Stimulated activated CD8-positive, alpha-beta memory T cell treated with anti-CD3 and anti-CD28 coated beads, Interleukin-15, amount 100 ng/mL, for 1 hour (primary cell): ENCODE results near the gene ATAD3C.
"Not testable (repeated sequence)": the region's sequence is repeated elsewhere in the genome, so short reads cannot be mapped to it uniquely, and the experiment has no call there.

ENCODE experiments used
- DNase-seq: peaks from one replicate; pipeline ENCODE4 v3.0.0-alpha.2; 2020; ENCODE audit warnings: low read depth

ATAD3C gene

GRCh38 chr1:1508775-1509464 lies 59.4 kb downstream of the ATAD3C start:
- not testable (repeated sequence) for DNase-seq

- DNase-seq: not testable (repeated sequence)
Observed at GRCh38 chr1:1509465-1509850, 60.0 kb downstream of the ATAD3C start.

GRCh38 chr1:1510912-1511532 lies 61.5 kb downstream of the ATAD3C start:
- DNase-seq: no peak

GRCh38 chr1:1511533-1512285 lies 62.2 kb downstream of the ATAD3C start, which contains the start of gene ATAD3A:
TSS of gene ATAD3A (plus strand) at chr1:1512162. CDS start at chr1:1512269, 107 bp downstream.
- peak; percentile 87 for DNase-seq

GRCh38 chr1:1512425-1512824 lies 62.9 kb downstream of the ATAD3C start:
- not testable (repeated sequence) for DNase-seq

GRCh38 chr1:1513675-1514074 lies 64.2 kb downstream of the ATAD3C start:
- DNase-seq: not testable (repeated sequence)

GRCh38 chr1:1514376-1514775 lies 64.9 kb downstream of the ATAD3C start:
- DNase-seq: not testable (repeated sequence)

GRCh38 chr1:1516923-1517322 lies 67.4 kb downstream of the ATAD3C start:
- not testable (repeated sequence) for DNase-seq

- no peak for DNase-seq
Observed at GRCh38 chr1:1517973-1518620, 68.6 kb downstream of the ATAD3C start.

- not testable (repeated sequence) for DNase-seq
Observed at GRCh38 chr1:1518621-1519007, 69.1 kb downstream of the ATAD3C start.
